Thymus (tissue), 11 donors: Measurements from ENCODE around the gene MOB2. TPM values are rescaled to one million over a fixed set of nuclear protein-coding genes. Genes with fewer than 3 reads are reported as not detected.

Source experiments
- DNase-seq, 9 donors: peaks; one replicate each; pipeline ENCODE4 v3.0.0-alpha.2; 2013; ENCODE audit warnings: low spot score in 9 of 9, low read depth in 6 of 9, missing footprints in 1 of 9
- H3K27ac ChIP-seq, 2 donors: one replicate each; pipeline ENCODE4 v1.5.1; 2013; ENCODE audit warnings: control low read depth in 1 of 2, low read depth in 1 of 2, low read length in 1 of 2, mild to moderate bottlenecking in 1 of 2, moderate library complexity in 1 of 2
- H3K27me3 ChIP-seq, 2 donors: one replicate each; pipeline ENCODE4 v1.5.1; 2013; ENCODE audit warnings: low read length in 1 of 2; ENCODE audit not compliant: control insufficient read depth in 2 of 2, insufficient read depth in 1 of 2
- H3K36me3 ChIP-seq, 2 donors: one replicate each; pipeline ENCODE4 v1.5.1; 2013; ENCODE audit warnings: low read length in 1 of 2, mild to moderate bottlenecking in 1 of 2, moderate library complexity in 1 of 2; ENCODE audit not compliant: control insufficient read depth in 2 of 2, insufficient read depth in 2 of 2
- H3K4me1 ChIP-seq, 2 donors: one replicate each; pipeline ENCODE4 v1.5.1; 2013; ENCODE audit warnings: low read length in 2 of 2; ENCODE audit not compliant: control insufficient read depth in 2 of 2, insufficient read depth in 2 of 2
- H3K4me3 ChIP-seq, 2 donors: one replicate each; pipeline ENCODE4 v1.5.1; 2013; ENCODE audit warnings: low read length in 2 of 2, control low read depth in 1 of 2, mild to moderate bottlenecking in 1 of 2
- H3K9me3 ChIP-seq, 2 donors: one replicate each; pipeline ENCODE4 v1.5.1; 2013; ENCODE audit warnings: low read length in 1 of 2, mild to moderate bottlenecking in 1 of 2; ENCODE audit not compliant: control insufficient read depth in 2 of 2, insufficient read depth in 1 of 2
- WGBS: extraction: QIAGEN DNeasy Blood & Tissue Kit; methylation state at CpG from one replicate; pipeline ENCODE4 v1.1.7; 2013; 5-methylcytosine and 5-hydroxymethylcytosine counted together
- polyA plus RNA-seq: library from polyadenylated mRNA; stranded (reverse); fragments of 200-250 nt; gene quantifications from one replicate; pipeline ENCODE4 v1.2.3, GENCODE V29; 2013
- total RNA-seq: library from RNA; stranded (reverse); fragments of 120-200 nt; gene quantifications from one replicate; pipeline ENCODE4 v1.2.4, GENCODE V29; 2013
- donor health status: healthy.

MOB2 gene
- total and polyA plus RNA-seq, 2 donors, result 34.0 to 46.5 TPM

DNA sequence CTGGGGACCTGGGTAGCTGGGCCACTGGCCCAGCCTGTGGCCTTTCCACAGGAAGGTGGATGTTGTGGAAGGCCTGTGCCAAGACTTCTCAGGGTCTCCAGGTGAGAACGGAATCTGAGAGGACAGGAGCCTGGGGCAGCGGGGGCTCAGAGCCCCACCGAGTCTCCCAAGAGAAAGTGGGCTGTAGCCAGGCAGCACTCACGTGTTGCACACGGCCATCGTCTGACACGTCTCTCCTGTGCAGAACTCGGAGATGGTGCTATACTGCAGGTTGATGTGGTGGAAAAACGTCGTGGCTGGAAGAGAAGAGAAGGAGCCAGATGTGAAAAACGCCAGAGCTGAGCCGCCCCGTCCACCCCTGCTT lies 6.4 kb downstream of the MOB2 start:
- 89% methylated on average over 13 of the region's 13 CpGs for WGBS
- H3K9me3 ChIP-seq, result no peaks in the 10 kb centered on the region
- H3K27ac ChIP-seq, result no peak overlapping the region
- H3K27me3 ChIP-seq, result no peaks in the 10 kb centered on the region
- no peaks in the 10 kb centered on the region for H3K4me1 ChIP-seq
- DNase-seq, result no peak
- no peak overlapping the region for H3K4me3 ChIP-seq
- peaks cover 36 to 56% of the 10 kb centered on the region in 2 donors for H3K36me3 ChIP-seq

DNA sequence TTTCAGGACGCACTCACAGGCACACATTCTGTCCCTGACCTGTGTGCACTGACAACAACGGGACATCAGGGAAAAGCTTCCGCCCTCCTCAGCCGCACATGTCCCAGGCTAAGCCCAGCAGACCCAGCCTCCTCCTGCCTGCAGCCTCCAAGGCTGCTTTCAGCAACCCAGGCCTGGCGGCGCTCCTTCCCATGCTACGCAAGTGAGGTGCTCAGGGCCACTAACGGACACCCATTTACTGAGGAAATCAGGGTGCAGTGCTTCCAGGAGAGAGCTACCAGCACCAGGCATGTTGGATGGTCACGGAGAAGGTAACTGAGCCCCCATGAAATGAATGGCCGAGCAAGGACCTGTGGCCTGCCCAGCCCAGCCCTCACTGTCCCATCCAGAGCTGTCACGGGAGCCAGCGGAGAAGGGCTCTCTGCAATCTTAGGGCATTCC lies 6.9 kb downstream of the MOB2 start:
- DNase-seq, result no peak
- H3K4me3 ChIP-seq, result no peak overlapping the region
- H3K27me3 ChIP-seq, result no peaks in the 10 kb centered on the region
- 98% methylated on average over 12 of the region's 12 CpGs for WGBS
- peaks cover 36 to 58% of the 10 kb centered on the region in 2 donors for H3K36me3 ChIP-seq
- H3K4me1 ChIP-seq, result no peaks in the 10 kb centered on the region
- H3K27ac ChIP-seq, result no peak overlapping the region
- H3K9me3 ChIP-seq, result no peaks in the 10 kb centered on the region

DNA sequence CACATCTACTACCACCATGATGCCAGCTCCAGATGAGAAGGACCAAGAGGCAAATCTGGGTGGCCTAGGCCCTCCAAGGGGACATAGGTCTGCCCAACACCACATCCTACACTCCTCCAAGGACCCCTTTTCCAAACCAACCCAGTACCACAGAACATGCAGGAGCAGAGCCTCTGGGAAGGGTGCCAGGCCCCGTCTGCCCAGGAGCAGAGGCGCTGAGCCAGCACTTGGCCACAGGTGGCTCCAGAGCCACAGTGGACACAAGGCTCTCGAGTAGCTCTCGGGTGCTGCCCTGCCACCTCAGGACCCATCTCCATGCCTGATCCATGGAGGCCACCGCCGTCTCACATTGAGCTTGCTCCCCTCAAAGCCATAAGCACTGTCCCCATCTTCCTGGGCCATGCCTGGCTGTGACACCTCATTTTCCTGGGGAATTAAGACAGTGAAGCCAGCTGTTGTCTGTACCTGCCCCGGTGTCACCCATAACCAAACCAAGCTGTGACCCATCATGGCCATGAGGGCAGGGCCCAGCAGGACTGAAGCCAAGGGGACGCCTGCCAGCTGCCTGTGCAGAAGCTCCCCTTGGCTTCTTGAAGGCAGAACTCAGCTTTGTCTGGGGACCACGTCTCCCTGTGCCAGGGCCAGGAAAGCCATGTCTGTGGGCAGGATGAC lies 7.4 kb downstream of the MOB2 start:
- DNase-seq, result no peak
- no peak overlapping the region for H3K27ac ChIP-seq
- H3K9me3 ChIP-seq, result no peaks in the 10 kb centered on the region
- no peaks in the 10 kb centered on the region for H3K4me1 ChIP-seq
- no peak overlapping the region for H3K4me3 ChIP-seq
- no peaks in the 10 kb centered on the region for H3K27me3 ChIP-seq
- H3K36me3 ChIP-seq, result peaks cover 36 to 58% of the 10 kb centered on the region in 2 donors
- 97% methylated on average over 9 of the region's 9 CpGs for WGBS

DNA sequence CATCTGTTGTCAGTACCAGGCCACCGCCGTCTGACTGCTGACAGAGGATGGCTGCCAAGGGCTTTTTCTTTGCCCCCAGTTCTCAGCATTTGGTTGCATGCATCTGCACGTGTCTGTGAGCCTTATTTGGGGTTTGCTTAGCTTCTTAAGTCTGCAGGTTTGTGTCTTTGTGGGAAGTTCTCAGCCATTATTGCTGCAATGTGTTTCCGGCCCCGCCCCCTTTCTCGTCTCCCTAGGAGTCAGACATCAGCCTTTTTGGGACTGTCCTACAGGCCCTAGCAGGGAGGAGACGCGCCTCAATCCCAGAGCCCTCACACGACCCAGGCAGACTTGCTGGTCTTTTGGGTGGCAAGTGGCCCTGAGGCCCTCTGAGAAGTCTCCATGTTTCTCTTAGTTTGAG lies 8.0 kb downstream of the MOB2 start:
- Histone ChIP-seq H3K27me3 (no peaks in the 10 kb centered on the region), H3K36me3 (peaks cover 37 to 62% of the 10 kb centered on the region in 2 donors), H3K4me3 (no peak overlapping the region), H3K9me3 (no peaks in the 10 kb centered on the region), H3K27ac (no peak overlapping the region), H3K4me1 (no peaks in the 10 kb centered on the region)
- 52% methylated on average over 9 of the region's 9 CpGs for WGBS
- no peak for DNase-seq

DNA sequence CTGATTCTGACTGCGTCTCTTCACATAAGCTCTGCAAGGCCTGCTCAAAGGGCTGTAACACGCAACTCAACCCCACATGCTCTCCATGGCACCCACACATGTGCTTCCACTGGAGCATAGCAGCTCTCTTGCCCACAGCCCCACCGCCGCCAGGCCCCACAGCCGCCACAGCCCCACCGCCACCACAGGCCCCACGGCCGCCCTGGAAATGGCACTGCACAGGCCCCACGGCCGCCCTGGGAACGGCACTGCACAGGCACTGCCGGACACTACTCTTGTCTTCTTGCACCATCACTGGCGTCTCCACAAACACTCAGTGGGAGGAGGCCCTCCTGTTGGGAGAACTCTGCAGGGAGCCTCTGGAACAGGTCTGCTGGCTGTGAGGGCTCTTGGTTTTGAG lies 8.6 kb downstream of the MOB2 start:
- WGBS, result 98% methylated on average over 13 of the region's 13 CpGs
- DNase-seq, result no peak

DNA sequence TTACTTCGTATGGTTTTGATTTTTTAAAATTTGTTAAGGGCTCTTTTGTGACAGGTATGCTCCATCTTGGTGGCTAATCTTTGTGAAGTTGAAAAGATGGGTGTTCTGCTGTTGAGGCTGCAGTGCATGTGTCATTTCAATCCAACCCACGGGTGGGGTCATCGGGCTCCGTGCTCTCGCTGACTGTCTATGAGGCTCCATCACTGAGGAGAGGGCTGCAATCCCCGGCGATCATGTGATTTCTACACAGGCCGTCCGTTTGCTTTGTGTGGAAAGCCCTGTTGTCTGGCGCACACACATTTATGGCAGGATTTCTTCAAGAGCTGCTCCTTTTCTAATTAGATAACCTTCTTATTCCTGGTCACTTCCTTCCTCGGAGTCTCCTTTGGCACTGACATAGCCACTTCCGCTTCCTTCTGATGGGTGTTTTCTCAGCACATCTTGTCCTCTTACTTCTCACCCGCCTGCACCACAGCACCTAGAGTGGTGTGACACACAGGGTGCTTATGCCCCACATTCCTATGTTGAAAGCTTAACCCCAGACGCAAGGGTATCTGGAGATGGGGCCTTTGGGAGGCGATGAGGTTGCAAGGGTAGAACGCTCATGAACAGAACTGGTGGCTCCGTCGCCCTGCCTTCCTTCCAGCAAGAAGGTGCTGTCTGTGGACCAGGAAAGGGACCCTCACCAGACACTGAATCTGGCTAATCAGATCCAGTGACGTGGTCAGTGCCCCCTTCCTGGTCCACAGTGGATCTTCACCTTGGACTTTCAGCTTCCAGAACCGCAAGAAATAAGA lies 9.4 kb downstream of the MOB2 start:
- DNase-seq, result no peak
- Histone ChIP-seq H3K27ac (no peak overlapping the region), H3K9me3 (no peaks in the 10 kb centered on the region), H3K36me3 (peaks cover 40 to 62% of the 10 kb centered on the region in 2 donors), H3K4me1 (no peaks in the 10 kb centered on the region), H3K4me3 (no peak overlapping the region), H3K27me3 (no peaks in the 10 kb centered on the region)
- 98% methylated on average over 20 of the region's 20 CpGs for WGBS

More for the DNA sequence above, 8.6 kb downstream of the MOB2 start:
- Histone ChIP-seq H3K27ac (no peak overlapping the region), H3K27me3 (no peaks in the 10 kb centered on the region), H3K9me3 (no peaks in the 10 kb centered on the region), H3K4me1 (no peaks in the 10 kb centered on the region), H3K36me3 (peaks cover 40 to 64% of the 10 kb centered on the region in 2 donors), H3K4me3 (no peak overlapping the region)

DNA sequence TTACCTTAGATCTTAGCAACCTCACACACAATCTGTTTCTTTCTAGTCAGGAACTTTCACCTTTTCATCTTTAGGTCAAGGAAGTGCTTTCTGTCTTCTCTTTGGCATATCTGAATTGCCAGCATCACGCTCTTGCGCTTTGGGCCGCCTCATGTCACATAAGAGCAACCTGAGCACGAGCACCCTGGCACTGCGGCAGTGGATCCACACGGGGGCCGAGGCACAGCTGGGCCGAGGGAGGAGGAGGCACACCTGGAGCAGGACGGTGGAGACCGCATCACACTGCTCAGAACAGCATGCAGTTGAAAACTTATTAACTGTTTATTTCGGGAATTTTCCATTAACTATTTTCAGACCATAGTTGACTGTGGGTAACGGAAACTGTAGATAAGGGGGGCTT lies 10.7 kb downstream of the MOB2 start:
- no peak for DNase-seq
- H3K27me3 ChIP-seq, result no peaks in the 10 kb centered on the region
- H3K9me3 ChIP-seq, result no peaks in the 10 kb centered on the region
- H3K27ac ChIP-seq, result no peak overlapping the region
- 97% methylated on average over 12 of the region's 12 CpGs for WGBS
- peaks cover 42 to 63% of the 10 kb centered on the region in 2 donors for H3K36me3 ChIP-seq
- H3K4me1 ChIP-seq, result no peaks in the 10 kb centered on the region
- no peak overlapping the region for H3K4me3 ChIP-seq

DNA sequence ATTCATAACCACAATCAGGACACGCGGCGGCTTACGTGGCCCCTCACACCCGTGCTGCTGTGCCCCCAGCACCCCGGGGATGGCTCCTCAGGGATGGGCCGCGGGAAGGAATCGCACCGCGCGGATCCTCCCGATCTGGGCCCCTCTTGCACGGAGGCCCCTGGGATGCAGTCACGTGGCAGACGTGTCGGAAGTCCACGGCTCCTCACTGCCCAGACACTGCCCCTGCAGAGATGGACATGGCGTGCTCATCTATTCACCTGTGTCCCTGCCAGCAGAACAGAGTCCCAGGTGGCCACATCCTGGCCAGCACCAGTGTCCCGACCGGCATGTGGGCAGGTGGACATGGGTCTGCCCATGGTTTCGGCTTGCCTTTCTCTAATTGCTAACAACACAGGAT lies 12.8 kb downstream of the MOB2 start:
- H3K4me1 ChIP-seq, result no peaks in the 10 kb centered on the region
- H3K36me3 ChIP-seq, result peaks cover 27 to 61% of the 10 kb centered on the region in 2 donors
- no peak overlapping the region for H3K4me3 ChIP-seq
- H3K27ac ChIP-seq, result no peak overlapping the region
- no peaks in the 10 kb centered on the region for H3K9me3 ChIP-seq
- no peaks in the 10 kb centered on the region for H3K27me3 ChIP-seq
- WGBS, result 98% methylated on average over 22 of the region's 22 CpGs
- no peak for DNase-seq

DNA sequence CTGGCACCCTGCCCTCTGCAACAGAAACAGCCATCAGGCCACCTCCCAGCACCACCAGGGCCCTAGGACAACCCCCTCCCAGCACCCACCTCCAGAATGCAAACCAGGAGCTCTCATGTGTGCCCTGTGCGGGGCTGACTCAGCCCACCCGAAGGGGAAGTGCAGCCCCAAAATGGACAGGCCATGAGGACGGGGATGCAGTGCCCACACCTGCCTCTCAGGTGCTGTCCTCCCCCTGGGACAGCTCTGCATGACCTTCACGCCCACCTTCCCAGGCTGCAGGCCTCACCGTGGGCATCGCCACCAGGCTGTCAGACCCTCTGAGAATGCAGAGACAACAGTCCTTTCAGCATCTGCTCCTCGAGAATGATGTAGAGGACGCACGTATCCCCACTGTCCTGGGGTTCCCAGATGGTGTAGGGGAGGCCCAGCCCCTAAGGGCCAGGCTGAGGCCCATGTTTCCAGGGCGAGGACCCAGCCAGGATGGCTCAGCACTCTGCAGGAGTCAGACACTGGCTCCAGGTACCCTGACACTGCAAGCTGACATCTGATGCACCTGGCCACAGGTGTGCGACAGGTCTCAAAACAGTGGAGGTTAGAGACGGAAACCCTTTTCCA lies 13.5 kb downstream of the MOB2 start:
- Histone ChIP-seq H3K4me1 (no peaks in the 10 kb centered on the region), H3K9me3 (no peaks in the 10 kb centered on the region), H3K27me3 (no peaks in the 10 kb centered on the region), H3K36me3 (peaks cover 20 to 56% of the 10 kb centered on the region in 2 donors), H3K4me3 (no peak overlapping the region), H3K27ac (no peak overlapping the region)
- WGBS, result 97% methylated on average over 12 of the region's 12 CpGs
- no peak for DNase-seq
